SK-N-SH treated with all-trans-retinoic acid at 6 μM for 48 hours (cell line): ENCODE measurements around the gene STX1B.

Experiments used
- ATAC-seq: fragments of 200-7000 bp; cut with Tn5 transposase; 3 replicates; pipeline ENCODE4 v1.9.1; 2020; ENCODE audit warnings: mild to moderate bottlenecking, moderate library complexity
- ARNTL ChIP-seq: fragments of 450-650 bp; formaldehyde crosslinking; IDR thresholded peaks from 2 replicates; pipeline ENCODE4 v1.5.0; 2020; ENCODE audit warnings: low read depth, mild to moderate bottlenecking, moderate library complexity, borderline replicate concordance
- BACH2 ChIP-seq: fragments of 250-450 bp; sonication (Bioruptor Pico); IDR thresholded peaks from 2 replicates; pipeline ENCODE4 v1.9.0; 2021; ENCODE audit warnings: mild to moderate bottlenecking, borderline replicate concordance
- CREB5 ChIP-seq: fragments of 250-450 bp; sonication (Bioruptor Pico); IDR thresholded peaks from 2 replicates; pipeline ENCODE4 v1.5.1; 2020; ENCODE audit warnings: low read depth, mild to moderate bottlenecking, moderate library complexity
- CSDC2 ChIP-seq: fragments of 250-450 bp; sonication (Bioruptor Pico); IDR thresholded peaks from 2 replicates; pipeline ENCODE4 v1.5.0; 2020; ENCODE audit warnings: mild to moderate bottlenecking, moderate library complexity
- CSRNP3 ChIP-seq: fragments of 250-450 bp; sonication (Bioruptor Pico); IDR thresholded peaks from 2 replicates; pipeline ENCODE4 v1.5.1; 2021; ENCODE audit warnings: mild to moderate bottlenecking, moderate library complexity
- ESRRG ChIP-seq: fragments of 250-450 bp; sonication (Bioruptor Pico); IDR thresholded peaks from 2 replicates; pipeline ENCODE4 v1.6.1; 2021; ENCODE audit warnings: mild to moderate bottlenecking
- GLIS3 ChIP-seq: fragments of 250-450 bp; sonication (Bioruptor Pico); IDR thresholded peaks from 2 replicates; pipeline ENCODE4 v1.5.0; 2020; ENCODE audit warnings: mild to moderate bottlenecking, moderate library complexity
- ISL1 ChIP-seq: fragments of 250-450 bp; sonication (Bioruptor Pico); IDR thresholded peaks from 2 replicates; pipeline ENCODE4 v2.1.2; 2022; ENCODE audit warnings: mild to moderate bottlenecking, moderate library complexity
- PATZ1 ChIP-seq: fragments of 250-450 bp; sonication (Bioruptor Pico); IDR thresholded peaks from 2 replicates; pipeline ENCODE4 v1.8.0; 2020; ENCODE audit warnings: mild to moderate bottlenecking, moderate library complexity, borderline replicate concordance
- POU6F1 ChIP-seq: fragments of 250-450 bp; sonication (Bioruptor Pico); IDR thresholded peaks from 2 replicates; pipeline ENCODE4 v1.8.0; 2021; ENCODE audit warnings: low read depth, mild to moderate bottlenecking, moderate library complexity, borderline replicate concordance
- PPARA ChIP-seq: fragments of 250-450 bp; sonication (Bioruptor Pico); IDR thresholded peaks from 2 replicates; pipeline ENCODE4 v1.5.0; 2020; ENCODE audit warnings: mild to moderate bottlenecking, borderline replicate concordance
- RARB ChIP-seq: fragments of 250-450 bp; sonication (Bioruptor Pico); IDR thresholded peaks from 2 replicates; pipeline ENCODE4 v1.8.0; 2021; ENCODE audit warnings: mild to moderate bottlenecking, moderate library complexity
- SNAI2 ChIP-seq: fragments of 250-450 bp; sonication (Bioruptor Pico); IDR thresholded peaks from 2 replicates; pipeline ENCODE4 v1.5.0; 2020; ENCODE audit warnings: mild to moderate bottlenecking, moderate library complexity
- TCF4 ChIP-seq: fragments of 250-450 bp; sonication (Bioruptor Pico); IDR thresholded peaks from 2 replicates; pipeline ENCODE4 v1.8.0; 2021; ENCODE audit warnings: mild to moderate bottlenecking, moderate library complexity, borderline replicate concordance
- TOX ChIP-seq: fragments of 250-450 bp; sonication (Bioruptor Pico); IDR thresholded peaks from 2 replicates; pipeline ENCODE4 v1.8.0; 2021; ENCODE audit warnings: mild to moderate bottlenecking, moderate library complexity, borderline replicate concordance
- TSHZ2 ChIP-seq: fragments of 250-450 bp; sonication (Bioruptor Pico); IDR thresholded peaks from 2 replicates; pipeline ENCODE4 v1.5.0; 2020; ENCODE audit warnings: mild to moderate bottlenecking, moderate library complexity
- ZC3H10 ChIP-seq: fragments of 250-450 bp; sonication (Bioruptor Pico); IDR thresholded peaks from 2 replicates; pipeline ENCODE4 v1.5.1; 2021; ENCODE audit warnings: mild to moderate bottlenecking, moderate library complexity
- ZFP3 ChIP-seq: fragments of 250-450 bp; sonication (Bioruptor Pico); IDR thresholded peaks from 2 replicates; pipeline ENCODE4 v1.5.0; 2020; ENCODE audit warnings: mild to moderate bottlenecking, moderate library complexity
- ZFP30 ChIP-seq: fragments of 450-650 bp; formaldehyde crosslinking; IDR thresholded peaks from 2 replicates; pipeline ENCODE4 v1.5.0; 2022; ENCODE audit warnings: mild to moderate bottlenecking, moderate library complexity
- ZNF565 ChIP-seq: fragments of 450-650 bp; formaldehyde crosslinking; conservative IDR thresholded peaks from 2 replicates; pipeline ENCODE4 v1.5.0; 2020; ENCODE audit warnings: low read depth, mild to moderate bottlenecking, moderate library complexity
- ZNF70 ChIP-seq: fragments of 450-650 bp; formaldehyde crosslinking; IDR thresholded peaks from 2 replicates; pipeline ENCODE4 v1.5.0; 2020; ENCODE audit warnings: mild to moderate bottlenecking, moderate library complexity

STX1B gene

GRCh38 chr16:30985401-30986128 is 24.9 kb downstream of the STX1B start:
- TF ChIP-seq GLIS3 (CRISPR knock-in tag), result no peak
- no peak for TF ChIP-seq ZC3H10 (CRISPR knock-in tag)
- TF ChIP-seq PPARA (CRISPR knock-in tag), result no peak
- no peak for TF ChIP-seq RARB (CRISPR knock-in tag)
- TF ChIP-seq CSRNP3 (CRISPR knock-in tag), result no peak
- TF ChIP-seq CSDC2 (CRISPR knock-in tag), result no peak
- TF ChIP-seq ISL1, result no peak
- TF ChIP-seq ESRRG (CRISPR knock-in tag), result no peak
- no peak for TF ChIP-seq ARNTL (CRISPR knock-in tag)
- no peak for TF ChIP-seq PATZ1
- TF ChIP-seq ZNF70, result no peak
- no peak for TF ChIP-seq ZNF565 (CRISPR knock-in tag)
- no peak for TF ChIP-seq TOX (CRISPR knock-in tag)
- no peak for TF ChIP-seq TSHZ2 (CRISPR knock-in tag)
- no peak for TF ChIP-seq ZFP3 (CRISPR knock-in tag)
- no peak for TF ChIP-seq ZFP30 (CRISPR knock-in tag)
- TF ChIP-seq POU6F1 (CRISPR knock-in tag), result no peak
- peak; percentile 32 for ATAC-seq

GRCh38 chr16:30984669-30985400 is 25.6 kb downstream of the STX1B start, which contains the start of gene HSD3B7:
Gene HSD3B7 (plus strand): TSS chr16:30985207. CDS start chr16:30985659, 452 bp downstream.
- peak; percentile 90 for ATAC-seq
- TF ChIP-seq BACH2 (CRISPR knock-in tag), result no peak
- TF ChIP-seq ZC3H10 (CRISPR knock-in tag), result 0 out of 2 replicates have a peak, but pooled peaks have one; percentile 40

- ATAC-seq, result peak; percentile 2; the same call in 1 of the 3 replicates
- TF ChIP-seq ARNTL (CRISPR knock-in tag), result no peak
- TF ChIP-seq CREB5 (CRISPR knock-in tag), result no peak
- no peak for TF ChIP-seq TCF4
- TF ChIP-seq SNAI2, result no peak
- no peak for TF ChIP-seq CSRNP3 (CRISPR knock-in tag)
- TF ChIP-seq ISL1, result no peak
- no peak for TF ChIP-seq POU6F1 (CRISPR knock-in tag)
- no peak for TF ChIP-seq RARB (CRISPR knock-in tag)
- no peak for TF ChIP-seq ZFP3 (CRISPR knock-in tag)
Measured at GRCh38 chr16:30983898-30984610, 26.4 kb downstream of the STX1B start.
